Measurements from ENCODE around the gene GSTA3.
"Not testable (repeated sequence)": the region's sequence is repeated elsewhere in the genome, so short reads cannot be mapped to it uniquely, and the experiment has no call there.

The GSTA3 gene

GRCh38 chr6:52858416-52858815 is 51.1 kb downstream of the GSTA3 start:
- DNase-seq (ENCODE audit: low read depth), result no peak
- no peak overlapping the region for H3K4me3 ChIP-seq (ENCODE audit: low read length)
- TF ChIP-seq CTCF (IDR thresholded peaks at IDR 0.05; ENCODE audit: insufficient read depth, low read depth, low read length, missing control alignments), result no peak

- not testable (repeated sequence) for DNase-seq (ENCODE audit: low read depth); H3K4me3 ChIP-seq (ENCODE audit: low read length)
Measured at GRCh38 chr6:52856137-52856536, 53.4 kb downstream of the GSTA3 start.

DNA sequence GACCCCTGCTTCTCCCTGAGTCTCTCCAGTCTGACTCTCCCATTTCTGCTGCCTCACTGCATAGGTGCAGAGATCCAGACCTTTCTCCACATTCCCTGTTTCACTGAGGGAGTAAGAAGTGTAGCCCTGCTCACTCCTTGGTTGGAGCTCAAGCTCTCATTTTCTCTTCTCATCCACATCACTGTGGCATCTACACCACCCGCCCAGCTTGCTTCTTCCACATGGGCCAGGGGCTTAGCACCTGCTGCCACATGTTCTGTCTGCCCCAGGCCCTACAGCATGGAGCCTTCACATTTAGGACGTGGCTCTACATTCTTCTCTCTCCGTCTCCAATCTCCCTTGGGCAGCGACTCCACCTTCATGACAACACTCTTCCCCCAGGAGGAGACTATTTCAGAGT is 60.4 kb downstream of the GSTA3 start:
- no peak for DNase-seq (ENCODE audit: low read depth)
- no peak overlapping the region for H3K4me3 ChIP-seq (ENCODE audit: low read length)
- TF ChIP-seq CTCF (IDR thresholded peaks at IDR 0.05; ENCODE audit: insufficient read depth, low read depth, low read length, missing control alignments), result no peak
